Large intestine (tissue), 3 donors: Measurements from ENCODE around the gene RXFP2. TPM values are rescaled to one million over a fixed set of nuclear protein-coding genes. Genes with fewer than 3 reads are reported as not detected.

ENCODE experiments used
- DNase-seq, 2 donors: peaks; one replicate each; pipeline versions ENCODE4 v3.0.0 to v3.0.0-alpha.2; 2013
- H3K27ac ChIP-seq: one replicate; pipeline ENCODE4 v1.5.1; 2013; ENCODE audit warnings: low read length
- H3K27me3 ChIP-seq: 2 replicates; pipeline ENCODE4 v1.6.1; 2013; ENCODE audit warnings: low read length; ENCODE audit not compliant: control insufficient read depth, insufficient read depth
- H3K36me3 ChIP-seq: 2 replicates; pipeline ENCODE4 v1.6.1; 2013; ENCODE audit warnings: low read length; ENCODE audit not compliant: control insufficient read depth, insufficient read depth
- H3K4me1 ChIP-seq: one replicate; pipeline ENCODE4 v1.6.1; 2013; ENCODE audit warnings: low read length; ENCODE audit not compliant: control insufficient read depth, insufficient read depth
- H3K4me3 ChIP-seq: one replicate; pipeline ENCODE4 v1.5.1; 2013; ENCODE audit warnings: low read length
- H3K9me3 ChIP-seq: one replicate; pipeline ENCODE4 v1.6.1; 2013; ENCODE audit warnings: mild to moderate bottlenecking, low read depth, low read length, moderate library complexity; ENCODE audit not compliant: control insufficient read depth
- WGBS: methylation state at CpG from one replicate; pipeline ENCODE4 v1.1.5; 2013; ENCODE audit warnings: low lambda C conversion rate; ENCODE audit not compliant: insufficient coverage; 5-methylcytosine and 5-hydroxymethylcytosine counted together
- polyA plus RNA-seq: library from polyadenylated mRNA; unstranded; fragments of 120-200 nt; gene quantifications from one replicate; pipeline ENCODE4 v1.2.1, GENCODE V29; 2013

RXFP2 gene
- polyA plus RNA-seq, 1 donor, result not detected

GRCh38 chr13:31786011-31786410, 46.7 kb downstream of the RXFP2 start:
- no peak overlapping the region for H3K4me3 ChIP-seq
- 80% methylated on average over 4 of the region's 7 CpGs for WGBS
- no peaks in the 10 kb centered on the region for H3K4me1 ChIP-seq
- H3K36me3 ChIP-seq, result no peaks in the 10 kb centered on the region
- no peak overlapping the region for H3K27ac ChIP-seq
- H3K9me3 ChIP-seq, result no peaks in the 10 kb centered on the region
- no peak for DNase-seq
- peaks cover 2% of the 10 kb centered on the region for H3K27me3 ChIP-seq

GRCh38 chr13:31790992-31791391, 51.7 kb downstream of the RXFP2 start:
- no CpG with 5 or more reads among the region's 2 CpGs for WGBS
- no peak overlapping the region for H3K27ac ChIP-seq
- H3K4me1 ChIP-seq, result no peaks in the 10 kb centered on the region

GRCh38 chr13:31793246-31793645, 53.9 kb downstream of the RXFP2 start:
- Histone ChIP-seq H3K36me3 (no peaks in the 10 kb centered on the region), H3K27ac (no peak overlapping the region)

More at GRCh38 chr13:31790992-31791391, 51.7 kb downstream of the RXFP2 start:
- Histone ChIP-seq H3K27me3 (no peaks in the 10 kb centered on the region), H3K9me3 (no peaks in the 10 kb centered on the region), H3K36me3 (no peaks in the 10 kb centered on the region), H3K4me3 (no peak overlapping the region)
- no peak for DNase-seq

GRCh38 chr13:31794452-31794851, 55.1 kb downstream of the RXFP2 start:
- H3K4me1 ChIP-seq, result no peaks in the 10 kb centered on the region
- H3K27ac ChIP-seq, result no peak overlapping the region
- no peak overlapping the region for H3K4me3 ChIP-seq
- no CpG with 5 or more reads among the region's 3 CpGs for WGBS
- H3K36me3 ChIP-seq, result no peaks in the 10 kb centered on the region
- H3K27me3 ChIP-seq, result no peaks in the 10 kb centered on the region
- H3K9me3 ChIP-seq, result no peaks in the 10 kb centered on the region
- DNase-seq, result no peak

More at GRCh38 chr13:31793246-31793645, 53.9 kb downstream of the RXFP2 start:
- DNase-seq, result peak; percentile 23 to 61
- Histone ChIP-seq H3K27me3 (no peaks in the 10 kb centered on the region), H3K4me3 (no peak overlapping the region), H3K4me1 (no peaks in the 10 kb centered on the region), H3K9me3 (no peaks in the 10 kb centered on the region)

GRCh38 chr13:31797154-31797775, 57.9 kb downstream of the RXFP2 start:
- Histone ChIP-seq H3K4me3 (no peak overlapping the region), H3K9me3 (no peaks in the 10 kb centered on the region), H3K27me3 (peaks cover under 1% of the 10 kb centered on the region), H3K27ac (no peak overlapping the region), H3K36me3 (no peaks in the 10 kb centered on the region), H3K4me1 (no peaks in the 10 kb centered on the region)
- DNase-seq, result peak; percentile 12 to 24
- 24% methylated on average over 4 of the region's 7 CpGs for WGBS

GRCh38 chr13:31798189-31798588, 58.9 kb downstream of the RXFP2 start:
- DNase-seq, result no peak
- Histone ChIP-seq H3K4me1 (no peaks in the 10 kb centered on the region), H3K36me3 (no peaks in the 10 kb centered on the region), H3K27ac (no peak overlapping the region), H3K9me3 (no peaks in the 10 kb centered on the region), H3K4me3 (no peak overlapping the region), H3K27me3 (peaks cover 3% of the 10 kb centered on the region)
- 86% methylated on average over 2 of the region's 4 CpGs for WGBS

- no peaks in the 10 kb centered on the region for H3K9me3 ChIP-seq
- H3K4me3 ChIP-seq, result no peak overlapping the region
- no peak for DNase-seq
- no peaks in the 10 kb centered on the region for H3K4me1 ChIP-seq
- 100% methylated on average over 1 of the region's 6 CpGs for WGBS
- no peaks in the 10 kb centered on the region for H3K36me3 ChIP-seq
- no peak overlapping the region for H3K27ac ChIP-seq
- H3K27me3 ChIP-seq, result peaks cover 3% of the 10 kb centered on the region
Measured at GRCh38 chr13:31801088-31801487, 61.8 kb downstream of the RXFP2 start.

GRCh38 chr13:31803311-31803710, 64.0 kb downstream of the RXFP2 start:
- WGBS, result no CpG with 5 or more reads among the region's 1 CpG
- no peaks in the 10 kb centered on the region for H3K9me3 ChIP-seq
- DNase-seq, result no peak
- H3K4me1 ChIP-seq, result no peaks in the 10 kb centered on the region
- H3K27me3 ChIP-seq, result peaks cover 3% of the 10 kb centered on the region
- H3K27ac ChIP-seq, result no peak overlapping the region
- H3K4me3 ChIP-seq, result no peak overlapping the region
- H3K36me3 ChIP-seq, result no peaks in the 10 kb centered on the region

GRCh38 chr13:31805841-31806240, 66.5 kb downstream of the RXFP2 start:
- Histone ChIP-seq H3K4me3 (no peak overlapping the region), H3K4me1 (no peaks in the 10 kb centered on the region), H3K9me3 (peaks cover 4% of the 10 kb centered on the region), H3K36me3 (no peaks in the 10 kb centered on the region), H3K27ac (no peak overlapping the region), H3K27me3 (peaks cover 3% of the 10 kb centered on the region)
- no peak for DNase-seq
- 100% methylated on average over 2 of the region's 4 CpGs for WGBS

- H3K4me3 ChIP-seq, result no peak overlapping the region
- H3K9me3 ChIP-seq, result peaks cover 4% of the 10 kb centered on the region
- peaks cover 3% of the 10 kb centered on the region for H3K27me3 ChIP-seq
- DNase-seq, result no peak
- H3K27ac ChIP-seq, result no peak overlapping the region
- no peaks in the 10 kb centered on the region for H3K36me3 ChIP-seq
- no peaks in the 10 kb centered on the region for H3K4me1 ChIP-seq
- 61% methylated on average over 2 of the region's 2 CpGs for WGBS
Measured at GRCh38 chr13:31807090-31807541, 67.8 kb downstream of the RXFP2 start.

- no peaks in the 10 kb centered on the region for H3K4me1 ChIP-seq
- no peaks in the 10 kb centered on the region for H3K36me3 ChIP-seq
- H3K27ac ChIP-seq, result no peak overlapping the region
- 100% methylated on average over 2 of the region's 5 CpGs for WGBS
- peaks cover 12% of the 10 kb centered on the region for H3K9me3 ChIP-seq
- DNase-seq, result no peak
- H3K4me3 ChIP-seq, result no peak overlapping the region
- H3K27me3 ChIP-seq, result no peaks in the 10 kb centered on the region
Measured at GRCh38 chr13:31814536-31814935, 75.2 kb downstream of the RXFP2 start.
